CD4-positive, alpha-beta T cell treated with Interferon gamma for 1 hour (primary cell): ENCODE measurements around the gene KLK6.
A peak's percentile ranks its signal among the peaks of the same experiment; 100 is the strongest.

ENCODE experiments used
- DNase-seq: peaks from one replicate; pipeline ENCODE4 v3.0.0-alpha.2; 2020

The KLK6 gene

GRCh38 chr19:50969413-50969760 lies at the start of gene KLK6:
KLK6 (minus strand) TSS chr19:50969591; CDS start chr19:50968104, 1,487 bp downstream.
- DNase-seq = no peak

GRCh38 chr19:51018745-51019543 lies 49.6 kb upstream of the KLK6 start:
- DNase-seq = no peak

- peak; percentile 11 for DNase-seq
Observed at GRCh38 chr19:51016798-51017683, 47.6 kb upstream of the KLK6 start.

GRCh38 chr19:51015691-51016267 lies 46.4 kb upstream of the KLK6 start:
- DNase-seq = no peak

- DNase-seq = no peak
Observed at GRCh38 chr19:51014242-51014641, 44.9 kb upstream of the KLK6 start.

GRCh38 chr19:51012661-51013190 lies 43.3 kb upstream of the KLK6 start:
- DNase-seq = no peak

GRCh38 chr19:51010066-51010795 lies 40.8 kb upstream of the KLK6 start:
- DNase-seq = no peak

- no peak for DNase-seq
Observed at GRCh38 chr19:51009061-51009891, 39.9 kb upstream of the KLK6 start.

- no peak for DNase-seq
Observed at GRCh38 chr19:51007488-51007887, 38.1 kb upstream of the KLK6 start.

GRCh38 chr19:51006406-51006805 lies 37.0 kb upstream of the KLK6 start:
- no peak for DNase-seq

- no peak for DNase-seq
Observed at GRCh38 chr19:51005248-51005647, 35.9 kb upstream of the KLK6 start.

GRCh38 chr19:51003316-51003715 lies 33.9 kb upstream of the KLK6 start:
- DNase-seq = no peak

- peak; percentile 11 for DNase-seq
Observed at GRCh38 chr19:51002542-51003311, 33.3 kb upstream of the KLK6 start.

- DNase-seq = no peak
Observed at GRCh38 chr19:51002089-51002532, 32.7 kb upstream of the KLK6 start.

- DNase-seq = no peak
Observed at GRCh38 chr19:51001515-51001914, 32.1 kb upstream of the KLK6 start, which contains the start of gene KLK8. KLK8 (minus strand) TSS chr19:51001604; CDS start chr19:51001167, 437 bp downstream.

GRCh38 chr19:51000981-51001380 lies 31.6 kb upstream of the KLK6 start:
- no peak for DNase-seq

- no peak for DNase-seq
Observed at GRCh38 chr19:51000426-51000825, 31.0 kb upstream of the KLK6 start.

- DNase-seq = no peak
Observed at GRCh38 chr19:50998686-50999085, 29.3 kb upstream of the KLK6 start.

GRCh38 chr19:50998061-50998460 lies 28.7 kb upstream of the KLK6 start:
- DNase-seq = no peak

GRCh38 chr19:50994129-50994528 lies 24.7 kb upstream of the KLK6 start:
- DNase-seq = no peak

- DNase-seq = no peak
Observed at GRCh38 chr19:50992666-50993035, 23.3 kb upstream of the KLK6 start.
